K562 (cell line): ENCODE measurements around the gene MUC5AC. TPM values are rescaled to one million over a fixed set of nuclear protein-coding genes. Genes with fewer than 3 reads are reported as not detected.

Experiments
- ATAC-seq: fragments of 200-7000 bp; cut with Tn5 transposase; 3 replicates; pipeline ENCODE4 v1.9.1; 2020; ENCODE audit warnings: moderate library complexity
- BruUV-seq: library from RNA; stranded (reverse); fragments of 400-500 nt; replicated peaks from 2 replicates; lab custom pipeline; 2021; lab: Mats Ljungman, UMichigan
- CTCF ChIA-PET: fragments of 300-600 bp; formaldehyde crosslinking; extraction: SDS; loops from one replicate; lab custom pipeline; 2021; ENCODE audit warnings: low intra/inter-chr PET ratio; lab: Yijun Ruan, JAX
- POLR2A ChIA-PET: fragments of 300-600, 350-650 bp; sonication (Branson Sonifier 250); formaldehyde crosslinking; extraction: SDS; loops from one replicate; lab custom pipeline; 2021; ENCODE audit warnings: antibody characterized with exemption, inconsistent platforms; lab: Yijun Ruan, JAX
- DNase-seq, 4 experiments: peaks; one replicate each; pipeline versions ENCODE4 v3.0.0 to v3.0.0-alpha.2; 2011 to 2018; ENCODE audit warnings: low spot score in 3 of 4, mixed read lengths in 3 of 4; ENCODE audit errors: extremely low read depth in 1 of 4
- FAIRE-seq: peaks from 2 replicates; lab custom pipeline; 2011; peaks lifted over from hg19 to GRCh38; lab: Jason Lieb, UNC
- H2AFZ ChIP-seq: 2 replicates; pipeline ENCODE4 v1.6.0; 2011; ENCODE audit warnings: low read depth, low read length, control low read depth, inconsistent platforms
- H3K27ac ChIP-seq: fragments of 200-600 bp; 3 replicates; pipeline ENCODE4 v1.8.0; 2011; ENCODE audit warnings: low read depth, mild to moderate bottlenecking, control low read depth, inconsistent platforms, low read length, moderate library complexity, mixed read lengths; ENCODE audit errors: extremely low read depth
- H3K27me3 ChIP-seq, 2 experiments: fragments of 300-600 bp in 1 of 2; 2 replicates in 1 of 2; 3 replicates in 1 of 2; pipeline versions ENCODE4 v1.6.0 to v1.8.0; 2011; ENCODE audit warnings: inconsistent platforms in 2 of 2, low read length in 2 of 2, mild to moderate bottlenecking in 1 of 2, mixed read lengths in 1 of 2, moderate library complexity in 1 of 2; ENCODE audit not compliant: control insufficient read depth in 2 of 2, insufficient read depth in 2 of 2
- H3K36me3 ChIP-seq: fragments of 300-600 bp; 3 replicates; pipeline ENCODE4 v1.8.0; 2011; ENCODE audit warnings: mild to moderate bottlenecking, low read length, inconsistent platforms; ENCODE audit not compliant: control insufficient read depth, insufficient read depth
- H3K4me1 ChIP-seq, 2 experiments: fragments of 200-600 bp in 1 of 2; replicated peaks in 1 of 2; 2 replicates in 1 of 2; 3 replicates in 1 of 2; pipeline versions ENCODE4 v1.5.1 to v1.8.0; 2011; ENCODE audit warnings: inconsistent platforms in 2 of 2, low read length in 2 of 2, mild to moderate bottlenecking in 1 of 2, mixed read lengths in 1 of 2, moderate library complexity in 1 of 2; ENCODE audit not compliant: control insufficient read depth in 2 of 2, insufficient read depth in 2 of 2
- H3K4me2 ChIP-seq: 2 replicates; pipeline ENCODE4 v1.6.1; 2011; ENCODE audit warnings: low read length, control low read depth, inconsistent platforms, mixed read lengths; ENCODE audit not compliant: insufficient read depth
- H3K4me3 ChIP-seq: fragments of 200-600 bp; sonication (generic), shearing (Covaris generic); 2 replicates; pipeline ENCODE4 v1.5.1; 2016; ENCODE audit warnings: control low read depth, inconsistent platforms
- H3K79me2 ChIP-seq: fragments of 200-600 bp; 3 replicates; pipeline ENCODE4 v1.8.0; 2011; ENCODE audit warnings: low read length, inconsistent platforms; ENCODE audit not compliant: control insufficient read depth, insufficient read depth
- H3K9ac ChIP-seq, 2 experiments: 2 replicates each; pipeline versions ENCODE4 v1.6.0 to v1.6.1; 2011; ENCODE audit warnings: low read depth in 2 of 2, low read length in 2 of 2, control low read depth in 1 of 2, inconsistent platforms in 1 of 2, mild to moderate bottlenecking in 1 of 2, mixed read lengths in 1 of 2; ENCODE audit not compliant: insufficient read depth in 1 of 2
- H3K9me1 ChIP-seq: one replicate; pipeline ENCODE4 v1.6.0; 2011; ENCODE audit warnings: inconsistent platforms, mild to moderate bottlenecking, low read length, moderate library complexity; ENCODE audit not compliant: control insufficient read depth, insufficient read depth
- H3K9me3 ChIP-seq: replicated peaks from 2 replicates; pipeline ENCODE4 v1.5.1; 2011; ENCODE audit warnings: low read depth, low read length, inconsistent platforms; ENCODE audit not compliant: control insufficient read depth, insufficient read depth
- H4K20me1 ChIP-seq: replicated peaks from 2 replicates; pipeline ENCODE4 v1.6.1; 2011; ENCODE audit warnings: low read length, inconsistent platforms, mixed read lengths; ENCODE audit not compliant: control insufficient read depth, insufficient read depth
- CXXC5 ChIP-seq: fragments of 250-450 bp; sonication (Bioruptor Pico); IDR thresholded peaks from 2 replicates; pipeline ENCODE4 v1.8.0; 2022; ENCODE audit warnings: inconsistent platforms, mild to moderate bottlenecking, moderate library complexity
- ETV1 ChIP-seq: fragments of 450-650 bp; conservative IDR thresholded peaks from 2 replicates; pipeline ENCODE4 v1.6.1; 2016; ENCODE audit warnings: missing genetic modification characterization, control low read depth, low read depth, missing compliant biosample characterization
- MTA2 ChIP-seq: fragments of 450-650 bp; IDR thresholded peaks from 2 replicates; pipeline ENCODE4 v1.6.1; 2016; ENCODE audit warnings: low read depth
- NR2C2 ChIP-seq, 2 experiments: fragments of 200-800 bp in 1 of 2; sonication (Bioruptor generic) in 1 of 2; sonication (generic) in 1 of 2; formaldehyde crosslinking in 1 of 2; IDR thresholded peaks; 2 replicates each; pipeline versions ENCODE4 v1.6.1 to v1.8.0; 2016 to 2022; ENCODE audit warnings: mild to moderate bottlenecking in 1 of 2, missing compliant biosample characterization in 1 of 2, missing genetic modification characterization in 1 of 2, missing genetic modification reagents in 1 of 2
- SPI1 ChIP-seq: IDR thresholded peaks from 2 replicates; pipeline ENCODE4 v1.6.1; 2011; ENCODE audit warnings: low read depth, low read length, control low read depth, borderline replicate concordance
- TEAD2 ChIP-seq: fragments of 450-650 bp; IDR thresholded peaks from 2 replicates; pipeline ENCODE4 v1.6.1; 2016; ENCODE audit warnings: missing genetic modification characterization, control low read depth, missing compliant biosample characterization
- ZNF764 ChIP-seq: fragments of 250-450 bp; sonication (Bioruptor Pico); IDR thresholded peaks from 2 replicates; pipeline ENCODE4 v1.4.0; 2020; ENCODE audit warnings: low read depth, mild to moderate bottlenecking, moderate library complexity
- ZNF830 ChIP-seq: fragments of 250-450 bp; sonication (Bioruptor Pico); IDR thresholded peaks from 2 replicates; pipeline ENCODE4 v1.5.0; 2021; ENCODE audit warnings: mild to moderate bottlenecking
- WGBS: fragments of 100-300 bp; shearing (Covaris generic); methylation state at CpG from one replicate; pipeline ENCODE4 v1.1.6; 2016; ENCODE audit warnings: low coverage, mixed read lengths; ENCODE audit not compliant: insufficient coverage; ENCODE audit errors: missing lambda C conversion rate; 5-methylcytosine and 5-hydroxymethylcytosine counted together
- in situ Hi-C: fragments of 300-500 bp; cut with MboI; formaldehyde crosslinking; loops from 4 replicates; pipeline ENCODE4 v1.15.0; 2018; ENCODE audit warnings: inconsistent platforms, mixed read lengths
- intact Hi-C: fragments of 100-400 bp; cut with micrococcal nuclease; formaldehyde crosslinking; loops from 2 replicates; pipeline ENCODE4 v1.14.2; 2022
- polyA plus RNA-seq, 8 experiments: library from polyadenylated mRNA; depleted of rRNA in 4 of 8; stranded (reverse) in 5 of 8; unstranded in 3 of 8; fragments of >200 nt; fragmentation: Nextera tagmentation in 2 of 8; fragmentation: Illumina TruSeq in 1 of 8; extraction: Ambion mirVana in 2 of 8; extraction: Trizol in 1 of 8; gene quantifications; 2 replicates each; pipeline versions ENCODE4 v1.2.1 to v1.2.3, GENCODE V29; 2011 to 2014; ENCODE audit warnings: inconsistent platforms in 1 of 8, missing spikeins in 1 of 8
- total RNA-seq, 7 experiments: library from RNA; depleted of rRNA in 6 of 7; stranded (reverse); fragments of >200 nt in 6 of 7; fragmentation: Illumina TruSeq in 2 of 7; extraction: Trizol in 2 of 7; gene quantifications; 2 replicates each; pipeline versions ENCODE4 v1.2.1 to v1.2.3, GENCODE V29; 2011 to 2021; ENCODE audit warnings: low replicate concordance in 1 of 7
- TF ChIP-seq, protein P1 (sequence below), 2 experiments: IDR thresholded peaks; 2 replicates each; pipeline ENCODE4 v1.6.1; 2011; ENCODE audit warnings: borderline replicate concordance in 1 of 2, control low read depth in 1 of 2, low read depth in 1 of 2, low read length in 1 of 2, mild to moderate bottlenecking in 1 of 2, mixed read lengths in 1 of 2, moderate library complexity in 1 of 2; ENCODE audit not compliant: insufficient read depth in 1 of 2, insufficient read length in 1 of 2, poor library complexity in 1 of 2, severe bottlenecking in 1 of 2; ENCODE audit errors: extremely low read depth in 1 of 2
- TF ChIP-seq, protein P2 (sequence below), 2 experiments: fragments of 450-650 bp; formaldehyde crosslinking in 1 of 2; IDR thresholded peaks; 2 replicates each; pipeline versions ENCODE4 v1.4.0 to v1.6.1; 2014 to 2020; ENCODE audit warnings: mild to moderate bottlenecking in 2 of 2, borderline replicate concordance in 1 of 2, low read depth in 1 of 2

MUC5AC gene
- total and polyA plus RNA-seq, 9 of the 15 experiments (the other 6 are each of a cell fraction or from before 2014, with no cell fraction given) = not detected

DNA sequence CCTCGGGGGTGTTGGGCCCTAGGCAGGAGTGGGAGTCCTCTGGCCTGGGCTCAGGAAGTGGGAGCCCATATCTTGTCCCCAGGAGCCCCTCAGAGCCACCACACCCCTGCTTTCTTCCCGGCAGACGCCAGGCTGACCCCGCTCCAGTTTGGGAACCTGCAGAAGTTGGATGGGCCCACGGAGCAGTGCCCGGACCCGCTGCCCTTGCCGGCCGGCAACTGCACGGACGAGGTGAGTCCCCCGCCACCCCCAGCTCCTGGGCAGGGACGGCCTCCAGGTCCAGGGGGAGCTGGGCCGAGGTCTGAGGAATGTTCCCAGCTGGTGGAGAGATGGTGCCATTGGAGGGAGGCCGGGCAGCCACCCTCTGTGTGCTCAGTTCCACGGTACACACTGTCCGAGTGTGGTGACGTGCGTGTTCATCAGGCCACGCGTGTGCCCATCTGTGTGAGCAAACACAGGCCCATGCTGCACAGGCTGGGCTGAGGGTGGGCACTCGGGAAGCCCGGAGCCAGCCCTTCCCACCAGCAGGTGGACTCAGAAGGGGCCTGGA, 69.9 kb downstream of the MUC5AC start:
- 6% methylated on average over 12 of the region's 23 CpGs for WGBS
- POLR2A ChIA-PET = interaction anchor here (0.6 kb wide), 1 partner anchor 1689 kb away, joined by 5 read pairs; no protein-coding TSS in a partner anchor
- FAIRE-seq = no peak
- no peak for TF ChIP-seq NR2C2 (CRISPR knock-in tag; IDR thresholded peaks at IDR 0.05)
- TF ChIP-seq NR2C2 (tag; IDR thresholded peaks at IDR 0.05) = no peak
- no peak for TF ChIP-seq TEAD2
- TF ChIP-seq ZNF764 = no peak
- no peak for TF ChIP-seq MTA2
- TF ChIP-seq, protein P1, sequence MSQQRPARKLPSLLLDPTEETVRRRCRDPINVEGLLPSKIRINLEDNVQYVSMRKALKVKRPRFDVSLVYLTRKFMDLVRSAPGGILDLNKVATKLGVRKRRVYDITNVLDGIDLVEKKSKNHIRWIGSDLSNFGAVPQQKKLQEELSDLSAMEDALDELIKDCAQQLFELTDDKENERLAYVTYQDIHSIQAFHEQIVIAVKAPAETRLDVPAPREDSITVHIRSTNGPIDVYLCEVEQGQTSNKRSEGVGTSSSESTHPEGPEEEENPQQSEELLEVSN (IDR thresholded peaks at IDR 0.05; ENCODE audit: borderline replicate concordance in 1 of 2, extremely low read depth in 1 of 2, insufficient read depth in 1 of 2, insufficient read length in 1 of 2, low read depth in 1 of 2, low read length in 1 of 2, poor library complexity in 1 of 2, severe bottlenecking in 1 of 2) = no peak
- TF ChIP-seq, protein P2, sequence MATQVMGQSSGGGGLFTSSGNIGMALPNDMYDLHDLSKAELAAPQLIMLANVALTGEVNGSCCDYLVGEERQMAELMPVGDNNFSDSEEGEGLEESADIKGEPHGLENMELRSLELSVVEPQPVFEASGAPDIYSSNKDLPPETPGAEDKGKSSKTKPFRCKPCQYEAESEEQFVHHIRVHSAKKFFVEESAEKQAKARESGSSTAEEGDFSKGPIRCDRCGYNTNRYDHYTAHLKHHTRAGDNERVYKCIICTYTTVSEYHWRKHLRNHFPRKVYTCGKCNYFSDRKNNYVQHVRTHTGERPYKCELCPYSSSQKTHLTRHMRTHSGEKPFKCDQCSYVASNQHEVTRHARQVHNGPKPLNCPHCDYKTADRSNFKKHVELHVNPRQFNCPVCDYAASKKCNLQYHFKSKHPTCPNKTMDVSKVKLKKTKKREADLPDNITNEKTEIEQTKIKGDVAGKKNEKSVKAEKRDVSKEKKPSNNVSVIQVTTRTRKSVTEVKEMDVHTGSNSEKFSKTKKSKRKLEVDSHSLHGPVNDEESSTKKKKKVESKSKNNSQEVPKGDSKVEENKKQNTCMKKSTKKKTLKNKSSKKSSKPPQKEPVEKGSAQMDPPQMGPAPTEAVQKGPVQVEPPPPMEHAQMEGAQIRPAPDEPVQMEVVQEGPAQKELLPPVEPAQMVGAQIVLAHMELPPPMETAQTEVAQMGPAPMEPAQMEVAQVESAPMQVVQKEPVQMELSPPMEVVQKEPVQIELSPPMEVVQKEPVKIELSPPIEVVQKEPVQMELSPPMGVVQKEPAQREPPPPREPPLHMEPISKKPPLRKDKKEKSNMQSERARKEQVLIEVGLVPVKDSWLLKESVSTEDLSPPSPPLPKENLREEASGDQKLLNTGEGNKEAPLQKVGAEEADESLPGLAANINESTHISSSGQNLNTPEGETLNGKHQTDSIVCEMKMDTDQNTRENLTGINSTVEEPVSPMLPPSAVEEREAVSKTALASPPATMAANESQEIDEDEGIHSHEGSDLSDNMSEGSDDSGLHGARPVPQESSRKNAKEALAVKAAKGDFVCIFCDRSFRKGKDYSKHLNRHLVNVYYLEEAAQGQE (IDR thresholded peaks at IDR 0.05; ENCODE audit: borderline replicate concordance) = no peak
- TF ChIP-seq, protein P2 (CRISPR knock-in tag; IDR thresholded peaks at IDR 0.05; ENCODE audit: low read depth) = no peak
- no peak for TF ChIP-seq SPI1
- no peak for TF ChIP-seq CXXC5
- TF ChIP-seq ETV1 (tag) = no peak
- TF ChIP-seq ZNF830 (CRISPR knock-in tag) = no peak

More for the DNA sequence above, 69.9 kb downstream of the MUC5AC start:
- Histone ChIP-seq H3K9ac (no peak overlapping the region), H3K79me2 (no peaks in the 10 kb centered on the region), H3K27me3 (peaks cover 0 to 46% of the 10 kb centered on the region in 2 experiments; a peak in 2 of 5 replicates), H3K9me1 (peaks cover 2% of the 10 kb centered on the region), H2AFZ (no peak overlapping the region), H3K4me1 (peaks cover 0 to 76% of the 10 kb centered on the region in 2 experiments; a peak in 2 of 5 replicates), H3K4me2 (no peak overlapping the region), H3K9me3 (no peaks in the 10 kb centered on the region), H3K36me3 (no peaks in the 10 kb centered on the region), H4K20me1 (0 out of 2 replicates have a peak, but pooled peaks cover 6% of the 10 kb centered on the region), H3K27ac (no peak overlapping the region), H3K4me3 (no peak overlapping the region)
- no TSS peak for BruUV-seq
- CTCF ChIA-PET = no interaction called here
- intact Hi-C loops = no loop called here
- no peak for ATAC-seq
- in situ Hi-C loops = no loop called here
- peak in 1 of 4 experiments; percentile 9 for DNase-seq
